ENCODE measurements around the gene SNAP29. TPM values are rescaled to one million over a fixed set of nuclear protein-coding genes. Genes with fewer than 3 reads are reported as not detected.
"Not testable (repeated sequence)": the region's sequence is repeated elsewhere in the genome, so short reads cannot be mapped to it uniquely, and the experiment has no call there.

SNAP29 gene
- total RNA-seq, 4 donors from 2014 or later: 19.1 to 29.8 (median 22.8) TPM

DNA sequence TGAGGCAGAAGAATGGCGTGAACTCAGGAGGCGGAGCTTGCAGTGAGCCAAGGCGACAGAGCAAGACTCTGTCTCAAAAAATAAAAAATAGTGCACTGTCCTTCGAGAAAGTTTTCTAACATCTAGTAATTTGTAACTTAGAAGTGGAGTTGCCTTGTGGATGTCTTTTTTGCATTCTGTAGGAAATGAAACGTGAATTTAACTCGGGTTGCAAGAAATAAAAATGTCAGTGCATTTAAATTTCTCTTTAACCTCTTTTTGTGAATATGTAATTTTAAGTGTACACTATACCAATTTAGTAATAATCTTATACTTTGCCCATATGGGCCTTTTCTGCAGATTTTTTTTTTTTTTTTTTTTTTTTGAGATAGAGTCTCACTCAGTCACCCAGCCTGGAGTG lies 32.2 kb downstream of the SNAP29 start:
- no peak for DNase-seq (ENCODE audit: low spot score in 2 of 2)
- H3K4me3 ChIP-seq: no peak overlapping the region
- H3K36me3 ChIP-seq: peaks cover 37% of the 10 kb centered on the region
- TF ChIP-seq CTCF (IDR thresholded peaks at IDR 0.05) (no peak), POLR2A (IDR thresholded peaks at IDR 0.05) (no peak), POLR2AphosphoS5 (IDR thresholded peaks at IDR 0.05) (no peak), EP300 (IDR thresholded peaks at IDR 0.05) (no peak)
- H3K9me3 ChIP-seq: no peaks in the 10 kb centered on the region
- H3K27me3 ChIP-seq: no peaks in the 10 kb centered on the region
- no peaks in the 10 kb centered on the region for H3K4me1 ChIP-seq
- H3K27ac ChIP-seq: no peak overlapping the region
- WGBS: 90% methylated on average over 6 of the region's 6 CpGs

GRCh38 chr22:20897737-20898136 lies 38.9 kb downstream of the SNAP29 start:
- not testable (repeated sequence) for H3K4me1 ChIP-seq; H3K9me3 ChIP-seq; H3K27ac ChIP-seq; H3K4me3 ChIP-seq; H3K27me3 ChIP-seq; H3K36me3 ChIP-seq; DNase-seq (ENCODE audit: low spot score in 2 of 2)
- 93% methylated on average over 7 of the region's 7 CpGs for WGBS

DNA sequence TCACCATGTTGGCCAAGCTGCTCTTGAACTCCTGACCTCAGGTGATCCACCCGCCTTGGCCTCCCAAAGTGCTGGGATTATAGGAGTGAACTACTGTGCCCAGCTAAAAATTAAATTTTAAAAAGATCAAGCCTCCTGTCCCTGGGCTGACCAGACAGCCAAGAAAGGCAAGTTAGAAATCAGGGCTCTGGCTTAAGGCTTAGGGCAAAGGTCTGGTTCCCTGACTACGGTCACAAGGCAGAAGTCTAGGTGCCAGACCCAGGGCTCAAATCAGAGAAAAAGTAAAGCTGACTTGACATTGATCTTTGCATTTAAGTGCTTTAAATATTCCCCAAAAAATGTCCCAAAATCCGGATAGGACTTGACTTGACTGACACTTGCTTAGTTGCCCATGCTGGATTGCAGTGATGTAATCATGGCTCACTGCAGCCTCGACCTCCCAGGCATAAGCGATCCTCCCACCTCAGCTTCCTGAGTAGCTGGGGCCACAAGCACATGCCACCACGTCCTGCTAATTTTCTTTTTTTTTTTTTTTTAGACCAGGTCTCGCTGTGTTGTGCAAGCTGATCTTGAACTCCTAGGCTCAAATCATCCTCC lies 41.1 kb downstream of the SNAP29 start:
- TF ChIP-seq POLR2AphosphoS5 (IDR thresholded peaks at IDR 0.05) (no peak), EP300 (IDR thresholded peaks at IDR 0.05) (no peak), CTCF (IDR thresholded peaks at IDR 0.05) (no peak)
- Histone ChIP-seq H3K36me3 (no peaks in the 10 kb centered on the region), H3K27ac (no peak overlapping the region), H3K9me3 (no peaks in the 10 kb centered on the region), H3K4me1 (peaks cover 8% of the 10 kb centered on the region), H3K27me3 (no peaks in the 10 kb centered on the region), H3K4me3 (no peak overlapping the region)
- DNase-seq (ENCODE audit: low spot score in 2 of 2): no peak
- 79% methylated on average over 7 of the region's 7 CpGs for WGBS

DNA sequence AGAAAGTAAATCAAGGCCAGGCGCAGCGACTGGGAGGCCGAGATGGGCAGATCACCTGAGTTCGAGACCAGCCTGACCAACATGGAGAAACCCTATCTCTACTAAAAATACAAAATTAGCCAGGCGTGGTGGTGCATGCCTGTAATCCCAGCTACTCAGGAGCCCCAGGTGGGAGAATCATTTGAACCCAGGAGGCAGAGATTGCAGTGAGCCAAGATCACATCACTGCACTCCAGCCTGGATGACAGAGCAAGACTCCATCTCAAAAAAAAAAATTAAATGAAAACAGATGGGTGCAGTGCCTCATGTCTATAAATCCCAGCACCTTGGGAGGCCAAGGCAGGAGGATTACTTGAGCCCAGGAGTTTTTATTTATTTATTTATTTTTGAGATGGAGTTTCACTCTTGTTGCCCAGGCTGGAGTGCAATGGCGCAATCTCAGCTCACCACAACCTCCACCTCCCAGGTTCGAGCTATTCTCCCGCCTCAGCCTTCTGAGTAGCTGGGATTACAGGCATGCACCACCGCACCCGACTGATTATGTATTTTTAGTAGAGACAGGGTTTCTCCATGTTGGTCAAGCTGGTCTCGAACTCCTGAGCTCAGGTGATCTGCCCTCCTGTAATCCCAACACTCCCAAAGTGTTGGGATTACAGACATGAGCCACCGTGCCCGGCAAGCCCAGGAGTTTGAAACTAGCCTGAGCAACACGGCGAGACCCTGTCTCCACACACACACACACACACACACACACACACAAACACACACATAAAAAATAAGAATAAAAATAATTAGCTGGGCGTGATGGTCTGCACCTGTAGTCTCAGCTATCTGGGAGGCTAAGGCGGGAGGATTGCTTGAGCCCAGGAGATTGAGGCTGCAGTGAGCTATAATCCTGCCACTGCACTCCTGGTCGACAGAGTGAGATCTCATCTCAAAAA lies 42.6 kb downstream of the SNAP29 start:
- 92% methylated on average over 18 of the region's 18 CpGs for WGBS
- DNase-seq (ENCODE audit: low spot score in 2 of 2); H3K27me3 ChIP-seq; H3K4me3 ChIP-seq; H3K36me3 ChIP-seq; H3K9me3 ChIP-seq; H3K27ac ChIP-seq: not testable (repeated sequence)
- peaks cover 11% of the 10 kb centered on the region for H3K4me1 ChIP-seq

- H3K4me3 ChIP-seq: no peak overlapping the region
- WGBS: 98% methylated on average over 2 of the region's 2 CpGs
- no peak overlapping the region for H3K27ac ChIP-seq
- H3K36me3 ChIP-seq: no peaks in the 10 kb centered on the region
- TF ChIP-seq CTCF (IDR thresholded peaks at IDR 0.05): no peak
- TF ChIP-seq POLR2A (IDR thresholded peaks at IDR 0.05): no peak
- no peak for TF ChIP-seq EP300 (IDR thresholded peaks at IDR 0.05)
- no peak for TF ChIP-seq POLR2AphosphoS5 (IDR thresholded peaks at IDR 0.05)
- peaks cover 11% of the 10 kb centered on the region for H3K4me1 ChIP-seq
- H3K9me3 ChIP-seq: no peaks in the 10 kb centered on the region
- DNase-seq (ENCODE audit: low spot score in 2 of 2): no peak
- H3K27me3 ChIP-seq: no peaks in the 10 kb centered on the region
Measured at GRCh38 chr22:20903093-20903492, 44.3 kb downstream of the SNAP29 start.

Measured in suprapubic skin (tissue), 4 donors.